Ishikawa (cell line): ENCODE data around the gene SOX6.

ENCODE experiments used
- CEBPB ChIP-seq: IDR thresholded peaks from 2 replicates; pipeline ENCODE4 v1.6.1; 2012
- CREB1 ChIP-seq: IDR thresholded peaks from 2 replicates; pipeline ENCODE4 v1.6.1; 2012; ENCODE audit warnings: low read depth
- EGR1 ChIP-seq: IDR thresholded peaks from 2 replicates; pipeline ENCODE4 v1.6.1; 2012
- EP300 ChIP-seq: IDR thresholded peaks from 2 replicates; pipeline ENCODE4 v1.6.1; 2012; ENCODE audit warnings: borderline replicate concordance
- FOXM1 ChIP-seq: IDR thresholded peaks from 2 replicates; pipeline ENCODE4 v1.6.1; 2012; ENCODE audit warnings: low read depth, borderline replicate concordance
- NFIC ChIP-seq: IDR thresholded peaks from 2 replicates; pipeline ENCODE4 v1.6.1; 2012
- RAD21 ChIP-seq: IDR thresholded peaks from 2 replicates; pipeline ENCODE4 v1.6.1; 2012; ENCODE audit warnings: low read depth
- REST ChIP-seq: IDR thresholded peaks from 2 replicates; pipeline ENCODE4 v1.6.1; 2012; ENCODE audit warnings: low read depth, mild to moderate bottlenecking
- TAF1 ChIP-seq: IDR thresholded peaks from 2 replicates; pipeline ENCODE4 v1.6.1; 2012; ENCODE audit warnings: low read depth, mild to moderate bottlenecking
- TCF12 ChIP-seq: IDR thresholded peaks from 2 replicates; pipeline ENCODE4 v1.6.1; 2012; ENCODE audit warnings: low read depth
- TEAD4 ChIP-seq: IDR thresholded peaks from 2 replicates; pipeline ENCODE4 v1.6.1; 2012
- USF1 ChIP-seq: IDR thresholded peaks from 2 replicates; pipeline ENCODE4 v1.6.1; 2012
- YY1 ChIP-seq: IDR thresholded peaks from 2 replicates; pipeline ENCODE4 v1.6.1; 2012; ENCODE audit warnings: low read depth
- ZBTB7A ChIP-seq: IDR thresholded peaks from 2 replicates; pipeline ENCODE4 v1.6.1; 2012; ENCODE audit warnings: low read depth
- TF ChIP-seq, protein P1 (sequence below): IDR thresholded peaks from 2 replicates; pipeline ENCODE4 v1.6.1; 2012

Gene SOX6

DNA sequence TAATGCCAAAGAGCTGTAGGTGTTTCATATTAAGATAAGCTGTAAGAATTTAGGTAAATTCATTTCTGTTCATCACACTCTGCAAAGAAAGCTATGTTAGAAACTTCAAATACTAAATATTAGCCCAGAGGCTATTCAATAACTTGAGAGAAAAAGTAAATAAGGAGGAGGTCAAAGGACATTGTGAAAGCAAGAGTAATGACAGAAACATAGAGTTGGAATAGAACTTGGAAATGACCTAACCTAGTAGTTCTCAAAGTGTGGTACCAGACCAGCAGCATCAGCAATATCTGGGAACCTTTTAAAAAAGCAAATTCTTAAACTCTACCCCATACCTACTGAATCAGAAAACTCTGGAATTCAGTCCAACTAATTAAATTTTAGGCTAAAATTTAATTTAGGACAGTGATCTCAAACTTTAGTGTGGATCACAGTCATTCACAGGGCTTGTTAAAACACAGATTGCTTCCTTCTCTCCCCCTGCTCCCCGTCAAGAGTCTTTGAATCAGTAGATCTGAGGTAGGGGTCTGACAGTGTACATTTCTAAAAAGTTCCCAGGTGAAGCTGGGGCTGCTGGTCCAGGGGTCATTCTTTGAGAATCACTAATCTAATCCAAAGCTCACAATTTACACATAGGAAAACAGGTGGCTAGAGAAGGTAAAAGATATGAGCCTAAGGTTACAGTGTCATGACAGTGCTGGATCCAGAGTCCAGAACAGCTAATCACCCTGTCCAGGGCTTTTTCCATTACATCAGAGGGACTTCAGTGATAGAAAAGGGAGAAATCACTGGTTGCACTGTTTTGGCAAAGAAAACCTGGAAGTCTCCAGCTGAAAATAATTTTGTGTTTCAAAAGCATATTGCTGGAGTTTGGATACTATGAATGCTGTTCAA lies 241.1 kb downstream of the SOX6 start:
- TF ChIP-seq USF1 (no peak), TEAD4 (no peak), CEBPB (no peak), REST (no peak), EGR1 (no peak)

GRCh38 chr11:16114431-16114830 lies 241.9 kb downstream of the SOX6 start:
- TF ChIP-seq CEBPB (no peak), TEAD4 (no peak), YY1 (no peak), TAF1 (no peak), EP300 (no peak), REST (no peak), CREB1 (no peak), FOXM1 (no peak), NFIC (no peak), ZBTB7A (no peak), TCF12 (no peak), EGR1 (no peak), USF1 (no peak), RAD21 (no peak)
- TF ChIP-seq, protein P1, sequence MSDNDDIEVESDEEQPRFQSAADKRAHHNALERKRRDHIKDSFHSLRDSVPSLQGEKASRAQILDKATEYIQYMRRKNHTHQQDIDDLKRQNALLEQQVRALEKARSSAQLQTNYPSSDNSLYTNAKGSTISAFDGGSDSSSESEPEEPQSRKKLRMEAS = no peak

- TF ChIP-seq RAD21 (no peak), CEBPB (no peak), EGR1 (no peak), TCF12 (peak; percentile 17; the same call in 1 of the 2 replicates), USF1 (peak; percentile 54), ZBTB7A (no peak), YY1 (no peak), NFIC (no peak)
- TF ChIP-seq, protein P1 = no peak
Observed at GRCh38 chr11:16111690-16112089, 244.7 kb downstream of the SOX6 start.

GRCh38 chr11:16110886-16111285 lies 245.5 kb downstream of the SOX6 start:
- TF ChIP-seq NFIC = no peak
- no peak for TF ChIP-seq YY1
- TF ChIP-seq USF1 = no peak
- no peak for TF ChIP-seq EP300
- TF ChIP-seq RAD21 = no peak
- TF ChIP-seq, protein P1 = no peak

DNA sequence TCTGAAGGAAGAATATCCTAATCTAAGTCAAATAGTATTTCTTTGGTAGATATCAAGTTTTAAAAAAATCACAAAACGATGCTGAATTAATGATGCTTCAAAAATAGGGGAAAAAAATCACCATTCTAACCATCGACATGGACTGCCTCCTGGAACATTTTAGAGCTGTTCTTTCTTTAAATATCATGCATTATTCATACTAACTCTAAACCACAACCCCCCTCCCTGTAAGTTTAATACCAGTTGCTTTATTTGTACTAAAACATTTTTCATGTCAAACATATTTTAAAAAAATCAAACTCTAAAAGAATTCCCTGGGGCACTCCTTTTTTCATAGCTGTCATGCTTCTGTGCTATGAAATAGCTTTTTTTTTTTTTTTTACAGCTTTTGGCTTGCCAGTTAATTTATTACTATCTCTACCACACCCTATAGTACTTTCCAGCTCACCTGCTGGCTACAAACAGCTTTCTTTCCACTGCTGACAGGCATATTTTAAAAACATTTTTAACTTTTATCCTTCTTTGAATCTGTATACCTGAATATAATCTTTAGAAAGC lies 256.9 kb downstream of the SOX6 start:
- TF ChIP-seq NFIC (peak; percentile 79), FOXM1 (peak; percentile 76), TCF12 (peak; percentile 58; the same call in 1 of the 2 replicates), TEAD4 (peak; percentile 59), TAF1 (no peak), EP300 (peak; percentile 66), CEBPB (no peak)
